ENCODE data around the gene CIROP.
"Not testable (repeated sequence)": the region's sequence is repeated elsewhere in the genome, so short reads cannot be mapped to it uniquely, and the experiment has no call there.

GRCh38 chr14:23108169-23108568, 3.4 kb upstream of the CIROP start:
- not testable (repeated sequence) for TF ChIP-seq TAF1 (IDR thresholded peaks at IDR 0.05; ENCODE audit: borderline replicate concordance, low read depth, low read length); POLR2AphosphoS5 (IDR thresholded peaks at IDR 0.05; ENCODE audit: low read depth, low read length); POLR2A (IDR thresholded peaks at IDR 0.05; ENCODE audit: low read depth, low read length)
